Uterus (tissue), 2 donors: Measurements from ENCODE around the gene PI4KA.
"Not testable (repeated sequence)": the region's sequence is repeated elsewhere in the genome, so short reads cannot be mapped to it uniquely, and the experiment has no call there.

Experiments
- POLR2A ChIP-seq, 2 donors: fragments of 450-650 bp; IDR thresholded peaks; one replicate each; pipeline ENCODE4 v1.6.1; 2016; ENCODE audit warnings: antibody characterized with exemption in 2 of 2, mild to moderate bottlenecking in 1 of 2, moderate library complexity in 1 of 2
- TF ChIP-seq, protein P1 (sequence below), 4 experiments: fragments of 200-600 bp in 2 of 4; fragments of 450-650 bp in 2 of 4; sonication (generic) in 2 of 4; IDR thresholded peaks; one replicate each; pipeline ENCODE4 v1.5.1; 2016 to 2019; ENCODE audit warnings: antibody characterized with exemption in 4 of 4, mild to moderate bottlenecking in 2 of 4, moderate library complexity in 1 of 4

DNA sequence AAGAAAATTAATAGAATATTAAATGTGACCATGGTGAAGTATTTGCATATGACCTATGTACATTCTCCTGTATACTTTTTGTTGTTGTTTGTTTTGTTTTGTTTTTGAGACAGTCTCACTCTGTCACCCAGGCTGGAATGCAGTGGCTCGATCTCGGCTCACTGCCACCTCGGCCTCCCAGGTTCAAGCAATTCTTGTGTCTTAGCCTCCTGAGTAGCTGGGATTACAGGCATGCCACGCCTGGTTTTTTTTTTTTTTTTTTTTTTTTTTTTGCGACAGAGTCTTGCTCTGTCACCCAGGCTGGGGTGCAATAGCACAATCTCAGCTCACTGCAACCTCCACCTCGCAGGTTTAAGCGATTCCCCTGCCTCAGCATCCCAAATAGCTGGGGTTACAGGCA lies 39.1 kb upstream of the PI4KA start:
- TF ChIP-seq, protein P1, sequence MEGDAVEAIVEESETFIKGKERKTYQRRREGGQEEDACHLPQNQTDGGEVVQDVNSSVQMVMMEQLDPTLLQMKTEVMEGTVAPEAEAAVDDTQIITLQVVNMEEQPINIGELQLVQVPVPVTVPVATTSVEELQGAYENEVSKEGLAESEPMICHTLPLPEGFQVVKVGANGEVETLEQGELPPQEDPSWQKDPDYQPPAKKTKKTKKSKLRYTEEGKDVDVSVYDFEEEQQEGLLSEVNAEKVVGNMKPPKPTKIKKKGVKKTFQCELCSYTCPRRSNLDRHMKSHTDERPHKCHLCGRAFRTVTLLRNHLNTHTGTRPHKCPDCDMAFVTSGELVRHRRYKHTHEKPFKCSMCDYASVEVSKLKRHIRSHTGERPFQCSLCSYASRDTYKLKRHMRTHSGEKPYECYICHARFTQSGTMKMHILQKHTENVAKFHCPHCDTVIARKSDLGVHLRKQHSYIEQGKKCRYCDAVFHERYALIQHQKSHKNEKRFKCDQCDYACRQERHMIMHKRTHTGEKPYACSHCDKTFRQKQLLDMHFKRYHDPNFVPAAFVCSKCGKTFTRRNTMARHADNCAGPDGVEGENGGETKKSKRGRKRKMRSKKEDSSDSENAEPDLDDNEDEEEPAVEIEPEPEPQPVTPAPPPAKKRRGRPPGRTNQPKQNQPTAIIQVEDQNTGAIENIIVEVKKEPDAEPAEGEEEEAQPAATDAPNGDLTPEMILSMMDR (IDR thresholded peaks at IDR 0.05): not testable (repeated sequence)
- not testable (repeated sequence) for TF ChIP-seq POLR2A (IDR thresholded peaks at IDR 0.05)
